Neural crest cell (in vitro differentiated cells): ENCODE results near the gene USP21. TPM values are rescaled to one million over a fixed set of nuclear protein-coding genes. Genes with fewer than 3 reads are reported as not detected.

Experiments
- DNase-seq: peaks from one replicate; pipeline ENCODE4 v3.0.0; 2021; ENCODE audit warnings: low read depth, mixed read lengths, low spot score
- H3K27ac Mint-ChIP-seq: one replicate; pipeline ENCODE4 v1.8.0; 2021; ENCODE audit warnings: mild to moderate bottlenecking, mixed read lengths; ENCODE audit not compliant: unreplicated experiment
- H3K27me3 Mint-ChIP-seq: 2 replicates; pipeline ENCODE4 v1.8.0; 2021; ENCODE audit warnings: low read depth, mild to moderate bottlenecking, mixed read lengths
- H3K36me3 Mint-ChIP-seq: 2 replicates; pipeline ENCODE4 v1.8.0; 2021; ENCODE audit warnings: low read depth, mild to moderate bottlenecking, mixed read lengths
- H3K4me1 Mint-ChIP-seq: 2 replicates; pipeline ENCODE4 v1.8.0; 2021; ENCODE audit warnings: mixed read lengths
- H3K4me3 Mint-ChIP-seq: one replicate; pipeline ENCODE4 v1.8.0; 2021; ENCODE audit warnings: mild to moderate bottlenecking, mixed read lengths
- H3K9me3 Mint-ChIP-seq: 2 replicates; pipeline ENCODE4 v1.8.0; 2021; ENCODE audit warnings: mixed read lengths
- CTCF ChIP-seq: fragments of 200-600 bp; sonication (generic); conservative IDR thresholded peaks from 2 replicates; pipeline ENCODE4 v1.5.0; 2021; ENCODE audit warnings: antibody characterized with exemption, mild to moderate bottlenecking
- total RNA-seq: library from RNA; stranded (reverse); gene quantifications from 2 replicates; pipeline ENCODE4 v1.2.1, GENCODE V29; 2021

USP21 gene
- total RNA-seq, 1 donor from 2014 or later: 45.2 TPM

GRCh38 chr1:161185282-161185682 lies 26.0 kb downstream of the USP21 start:
- H3K4me3 Mint-ChIP-seq: no peak overlapping the region
- DNase-seq: no peak
- H3K36me3 Mint-ChIP-seq: no peaks in the 10 kb centered on the region
- peaks cover 3% of the 10 kb centered on the region for H3K4me1 Mint-ChIP-seq
- H3K27ac Mint-ChIP-seq: no peak overlapping the region
- H3K9me3 Mint-ChIP-seq: no peaks in the 10 kb centered on the region
- no peak for TF ChIP-seq CTCF
- H3K27me3 Mint-ChIP-seq: no peaks in the 10 kb centered on the region

GRCh38 chr1:161185732-161186311 lies 26.5 kb downstream of the USP21 start:
- H3K4me3 Mint-ChIP-seq: no peak overlapping the region

DNA sequence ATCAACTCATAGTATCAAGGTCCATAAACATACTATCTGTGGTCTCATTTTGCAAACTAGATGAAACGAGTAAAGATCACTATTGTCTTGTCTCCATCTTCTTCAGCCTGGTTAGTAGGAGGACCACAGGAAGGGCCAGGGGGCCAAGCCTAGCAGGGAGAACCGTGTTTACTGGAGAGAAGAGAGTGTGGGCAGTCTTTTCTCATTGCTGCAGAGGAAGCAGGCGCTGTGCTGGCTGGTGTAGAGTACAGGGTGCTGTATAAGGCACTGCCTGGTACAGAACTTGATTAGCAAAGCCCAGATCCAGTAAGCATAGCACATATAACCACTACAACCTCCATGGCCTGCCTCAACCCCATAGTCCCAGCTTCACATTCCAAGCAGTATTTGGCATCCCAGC lies 28.0 kb downstream of the USP21 start:
- no peak for TF ChIP-seq CTCF
- Mint-ChIP-seq H3K36me3 (no peaks in the 10 kb centered on the region), H3K4me3 (no peak overlapping the region), H3K9me3 (no peaks in the 10 kb centered on the region), H3K27me3 (no peaks in the 10 kb centered on the region), H3K27ac (no peak overlapping the region), H3K4me1 (peaks cover 23% of the 10 kb centered on the region)
- DNase-seq: no peak

More at GRCh38 chr1:161185732-161186311, 26.5 kb downstream of the USP21 start:
- Mint-ChIP-seq H3K27me3 (no peaks in the 10 kb centered on the region), H3K9me3 (no peaks in the 10 kb centered on the region), H3K27ac (no peak overlapping the region), H3K36me3 (no peaks in the 10 kb centered on the region), H3K4me1 (peaks cover 8% of the 10 kb centered on the region)
- no peak for DNase-seq
- TF ChIP-seq CTCF: no peak

DNA sequence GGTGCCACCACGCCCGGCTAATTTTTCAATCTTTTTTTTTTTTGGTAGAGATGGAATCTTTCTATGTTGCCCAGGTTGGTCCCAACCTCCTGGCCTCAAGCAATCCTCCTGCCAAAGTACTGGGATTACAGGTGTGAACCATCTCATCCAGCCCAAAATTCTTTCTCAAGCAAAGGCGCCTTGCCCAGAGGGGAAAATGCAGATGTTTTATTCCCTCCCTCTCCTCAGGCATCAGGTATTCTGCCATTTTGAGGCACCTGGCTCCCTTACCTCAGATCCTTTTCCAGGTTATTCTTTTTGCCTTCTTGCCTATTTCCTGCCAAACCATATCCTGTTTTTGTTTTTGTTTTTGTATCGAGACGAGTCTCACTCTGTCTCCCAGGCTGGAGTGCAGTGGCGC lies 29.1 kb downstream of the USP21 start:
- H3K4me1 Mint-ChIP-seq: peaks cover 29% of the 10 kb centered on the region

DNA sequence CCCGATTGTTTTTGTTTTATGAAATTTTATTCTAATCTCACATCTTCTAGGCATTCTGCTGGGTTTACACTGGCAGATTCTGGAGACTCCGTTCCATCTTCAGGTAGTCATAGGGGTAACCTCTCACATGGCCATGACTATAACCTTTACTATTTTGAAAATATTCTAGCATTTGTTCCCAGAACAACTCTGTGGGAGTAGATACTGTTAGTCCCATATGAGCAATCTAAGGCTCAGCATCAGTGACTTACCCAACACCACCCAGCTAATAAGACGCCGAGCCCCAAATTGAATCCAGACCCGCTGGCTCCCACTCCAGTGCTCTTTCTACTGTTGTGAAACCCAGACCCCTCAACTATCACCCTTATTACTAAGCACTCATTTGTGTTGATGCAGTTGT lies 29.7 kb downstream of the USP21 start:
- DNase-seq: no peak
- Mint-ChIP-seq H3K27me3 (no peaks in the 10 kb centered on the region), H3K36me3 (no peaks in the 10 kb centered on the region), H3K27ac (no peak overlapping the region), H3K4me3 (no peak overlapping the region), H3K4me1 (peaks cover 29% of the 10 kb centered on the region), H3K9me3 (no peaks in the 10 kb centered on the region)
- TF ChIP-seq CTCF: no peak

More for the DNA sequence above, 29.1 kb downstream of the USP21 start:
- Mint-ChIP-seq H3K4me3 (no peak overlapping the region), H3K27me3 (no peaks in the 10 kb centered on the region), H3K27ac (no peak overlapping the region), H3K36me3 (no peaks in the 10 kb centered on the region), H3K9me3 (no peaks in the 10 kb centered on the region)
- no peak for DNase-seq
- TF ChIP-seq CTCF: no peak
